Measurements from ENCODE around the gene BRPF3. TPM values are rescaled to one million over a fixed set of nuclear protein-coding genes. Genes with fewer than 3 reads are reported as not detected.

BRPF3 gene
- total and polyA plus RNA-seq, 7 donors, result 15.3 to 47.2 (median 21.0) TPM

DNA sequence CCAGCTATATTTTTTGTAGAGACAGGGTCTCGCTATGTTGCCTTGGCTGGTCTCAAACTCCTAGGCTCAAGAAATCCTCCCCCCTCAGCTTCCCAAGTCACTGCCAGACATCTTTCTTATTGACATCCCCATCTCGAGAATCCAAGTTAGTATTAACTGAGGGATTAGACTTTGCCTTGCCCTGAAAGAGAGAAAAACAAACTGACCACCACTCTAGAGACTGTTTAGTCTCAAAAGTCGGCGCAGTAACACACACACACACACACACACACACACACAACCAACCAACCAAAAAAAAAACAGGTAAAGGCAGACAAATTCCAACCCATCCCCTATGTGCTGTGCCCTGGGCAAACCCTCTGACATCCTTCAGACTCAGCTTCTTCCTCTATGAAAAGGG, 46.1 kb downstream of the BRPF3 start:
- Histone ChIP-seq H3K9me3 (no peaks in the 10 kb centered on the region), H3K27ac (no peak overlapping the region), H3K4me1 (no peaks in the 10 kb centered on the region), H3K36me3 (ENCODE audit: insufficient read depth in 1 of 2, low read depth in 1 of 2) (no peaks in the 10 kb centered on the region), H3K4me3 (no peak overlapping the region), H3K27me3 (ENCODE audit: insufficient read depth in 3 of 3, low read length in 2 of 3) (no peaks in the 10 kb centered on the region)
- whole genome bisulfite sequencing, 3 donors, result 72 to 78% (median 78%) methylated on average over 4 of the region's 4 CpGs
- TF ChIP-seq, protein P1, sequence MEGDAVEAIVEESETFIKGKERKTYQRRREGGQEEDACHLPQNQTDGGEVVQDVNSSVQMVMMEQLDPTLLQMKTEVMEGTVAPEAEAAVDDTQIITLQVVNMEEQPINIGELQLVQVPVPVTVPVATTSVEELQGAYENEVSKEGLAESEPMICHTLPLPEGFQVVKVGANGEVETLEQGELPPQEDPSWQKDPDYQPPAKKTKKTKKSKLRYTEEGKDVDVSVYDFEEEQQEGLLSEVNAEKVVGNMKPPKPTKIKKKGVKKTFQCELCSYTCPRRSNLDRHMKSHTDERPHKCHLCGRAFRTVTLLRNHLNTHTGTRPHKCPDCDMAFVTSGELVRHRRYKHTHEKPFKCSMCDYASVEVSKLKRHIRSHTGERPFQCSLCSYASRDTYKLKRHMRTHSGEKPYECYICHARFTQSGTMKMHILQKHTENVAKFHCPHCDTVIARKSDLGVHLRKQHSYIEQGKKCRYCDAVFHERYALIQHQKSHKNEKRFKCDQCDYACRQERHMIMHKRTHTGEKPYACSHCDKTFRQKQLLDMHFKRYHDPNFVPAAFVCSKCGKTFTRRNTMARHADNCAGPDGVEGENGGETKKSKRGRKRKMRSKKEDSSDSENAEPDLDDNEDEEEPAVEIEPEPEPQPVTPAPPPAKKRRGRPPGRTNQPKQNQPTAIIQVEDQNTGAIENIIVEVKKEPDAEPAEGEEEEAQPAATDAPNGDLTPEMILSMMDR (IDR thresholded peaks at IDR 0.05), result no peak
- ATAC-seq (no peak), DNase-seq (no peak)
- intact Hi-C loops (cut with DNase I), result no loop called here

DNA sequence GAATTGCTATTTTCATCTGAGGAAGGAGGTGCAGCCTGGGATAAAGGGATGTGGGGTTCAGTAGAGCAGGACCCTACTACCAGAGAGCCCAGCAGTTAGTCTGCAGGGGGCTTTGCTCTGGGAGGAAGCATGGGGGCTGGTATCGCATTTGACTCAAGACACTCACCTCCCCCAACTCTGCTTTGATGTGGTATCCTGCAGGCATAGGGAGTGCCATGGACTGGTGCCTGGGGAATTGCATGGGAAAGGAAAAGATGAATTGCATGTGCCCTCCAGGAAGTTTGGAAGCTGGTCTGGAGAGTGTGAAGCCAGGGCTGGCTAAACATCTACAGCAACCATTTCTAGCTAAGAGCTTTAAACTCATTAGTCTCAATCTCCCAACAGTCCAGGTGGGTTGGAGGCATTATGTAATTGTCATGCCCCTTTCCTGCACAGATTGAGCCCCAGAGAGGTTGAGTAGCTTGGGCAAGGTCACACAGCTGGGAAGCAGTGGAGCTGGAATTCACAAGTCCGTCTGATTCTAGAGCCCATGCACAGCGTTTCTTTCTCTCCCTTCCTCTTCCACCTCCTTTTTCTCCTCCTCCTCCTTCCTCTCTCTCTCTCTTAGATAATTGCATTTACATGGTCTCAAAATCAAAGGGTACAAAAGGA, 47.1 kb downstream of the BRPF3 start:
- H3K36me3 ChIP-seq (ENCODE audit: insufficient read depth in 1 of 2, low read depth in 1 of 2), result no peaks in the 10 kb centered on the region
- no peaks in the 10 kb centered on the region for H3K4me1 ChIP-seq
- TF ChIP-seq, protein P1 (IDR thresholded peaks at IDR 0.05), result no peak
- no peak overlapping the region for H3K27ac ChIP-seq
- intact Hi-C loops (cut with DNase I), result no loop called here
- H3K9me3 ChIP-seq, result no peaks in the 10 kb centered on the region
- DNase-seq (no peak), ATAC-seq (no peak)
- 60 to 69% (median 66%) methylated on average over 3 of the region's 3 CpGs for WGBS, 3 donors
- no peaks in the 10 kb centered on the region for H3K27me3 ChIP-seq (ENCODE audit: insufficient read depth in 3 of 3, low read length in 2 of 3)
- H3K4me3 ChIP-seq, result no peak overlapping the region

DNA sequence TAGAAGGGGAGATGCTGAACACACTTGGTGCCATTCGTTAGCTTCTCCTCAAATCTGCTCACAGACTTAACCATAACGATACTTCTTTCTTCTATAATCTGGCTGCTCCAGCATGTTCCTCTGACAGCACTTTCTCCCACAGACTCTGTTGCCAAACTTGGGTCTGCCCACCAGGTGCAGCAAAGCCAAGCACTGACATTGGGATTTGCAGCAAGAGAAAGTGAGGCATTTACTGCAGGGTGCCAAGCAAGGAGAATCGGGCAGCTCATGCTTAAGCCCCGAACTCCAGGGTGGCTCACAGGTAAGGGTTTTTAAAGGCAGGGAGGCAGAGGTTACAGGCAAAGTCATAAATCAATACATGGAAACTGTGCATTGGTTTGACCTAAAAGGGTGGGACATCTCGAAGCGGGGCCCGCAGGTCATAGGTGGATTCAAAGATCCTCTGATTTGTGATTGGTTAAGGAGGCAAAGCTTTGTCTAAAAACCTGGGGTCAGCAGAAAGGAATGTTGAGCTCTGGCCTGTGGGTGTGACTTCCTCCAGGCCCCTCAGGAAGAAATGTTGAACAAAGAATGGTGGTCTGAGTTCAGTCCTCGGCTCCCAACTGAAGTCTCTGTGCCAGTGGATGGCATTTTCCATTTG, 48.2 kb downstream of the BRPF3 start:
- ATAC-seq (no peak), DNase-seq (no peak)
- no peaks in the 10 kb centered on the region for H3K4me1 ChIP-seq
- 72 to 76% (median 74%) methylated on average over 8 of the region's 8 CpGs for WGBS, 3 donors
- TF ChIP-seq, protein P1 (IDR thresholded peaks at IDR 0.05), result no peak
- no peaks in the 10 kb centered on the region for H3K36me3 ChIP-seq (ENCODE audit: insufficient read depth in 1 of 2, low read depth in 1 of 2)
- intact Hi-C loops (cut with DNase I), result no loop called here
- no peaks in the 10 kb centered on the region for H3K9me3 ChIP-seq
- no peak overlapping the region for H3K27ac ChIP-seq
- H3K4me3 ChIP-seq, result no peak overlapping the region
- H3K27me3 ChIP-seq (ENCODE audit: insufficient read depth in 3 of 3, low read length in 2 of 3), result no peaks in the 10 kb centered on the region

DNA sequence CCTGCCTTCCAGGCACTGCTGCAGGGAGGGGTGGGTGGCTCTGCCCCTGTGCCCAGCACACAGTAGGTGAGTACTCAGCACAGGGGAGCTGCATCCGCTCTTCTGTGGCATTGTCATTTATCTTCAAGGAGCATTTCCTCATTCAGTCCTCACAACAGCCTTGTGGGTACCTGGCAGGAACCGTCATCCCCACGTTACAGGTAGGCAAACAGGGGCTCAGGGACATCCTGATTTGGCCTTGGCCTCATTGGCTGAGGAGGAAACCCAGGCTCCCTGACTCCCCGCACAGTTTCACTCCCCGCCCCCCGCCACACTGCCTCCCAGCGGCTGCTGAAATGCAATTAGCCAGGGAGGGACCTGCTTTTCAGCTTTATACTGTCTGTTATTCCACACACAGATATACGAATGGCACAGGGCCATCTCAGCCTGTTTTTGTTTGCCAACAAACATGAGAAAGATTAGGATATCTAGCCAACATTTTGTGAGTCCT, 49.1 kb downstream of the BRPF3 start:
- DNase-seq (no peak), ATAC-seq (no peak)
- Histone ChIP-seq H3K4me3 (no peak overlapping the region), H3K27ac (no peak overlapping the region), H3K27me3 (ENCODE audit: insufficient read depth in 3 of 3, low read length in 2 of 3) (no peaks in the 10 kb centered on the region), H3K9me3 (no peaks in the 10 kb centered on the region), H3K4me1 (no peaks in the 10 kb centered on the region), H3K36me3 (ENCODE audit: insufficient read depth in 1 of 2, low read depth in 1 of 2) (no peaks in the 10 kb centered on the region)
- WGBS, 3 donors, result 75 to 85% (median 81%) methylated on average over 8 of the region's 8 CpGs
- TF ChIP-seq, protein P1 (IDR thresholded peaks at IDR 0.05), result no peak
- intact Hi-C loops (cut with DNase I), result no loop called here
